Central memory CD8-positive, alpha-beta T cell (primary cell): ENCODE results near the gene MEG3.

Source experiments
- ATAC-seq: fragments of 150-1000 bp; cut with Tn5 transposase; replicated peaks from 2 replicates; pipeline ENCODE4 v1.10.0; 2022; ENCODE audit warnings: mild to moderate bottlenecking, moderate FRiP score, moderate number of reproducible peaks; ENCODE audit not compliant: poor library complexity, severe bottlenecking; ENCODE audit errors: extremely low read depth
- DNase-seq, 2 donors: peaks; one replicate each; pipeline ENCODE4 v3.0.0; 2021; ENCODE audit warnings: low spot score in 2 of 2
- H3K27ac Mint-ChIP-seq: one replicate; pipeline ENCODE4 v1.8.0; 2022; ENCODE audit warnings: low read depth, mild to moderate bottlenecking, moderate library complexity, mixed read lengths
- H3K27me3 Mint-ChIP-seq: one replicate; pipeline ENCODE4 v1.8.0; 2022; ENCODE audit warnings: mixed read lengths
- H3K36me3 Mint-ChIP-seq: one replicate; pipeline ENCODE4 v1.8.0; 2022; ENCODE audit warnings: mild to moderate bottlenecking, moderate library complexity, mixed read lengths; ENCODE audit not compliant: insufficient read depth
- H3K4me1 Mint-ChIP-seq: one replicate; pipeline ENCODE4 v1.8.0; 2022; ENCODE audit warnings: mixed read lengths
- H3K4me3 Mint-ChIP-seq: one replicate; pipeline ENCODE4 v1.8.0; 2022; ENCODE audit warnings: mild to moderate bottlenecking, moderate library complexity, mixed read lengths
- H3K9me3 Mint-ChIP-seq: one replicate; pipeline ENCODE4 v1.8.0; 2022; ENCODE audit warnings: mixed read lengths

MEG3 gene

DNA sequence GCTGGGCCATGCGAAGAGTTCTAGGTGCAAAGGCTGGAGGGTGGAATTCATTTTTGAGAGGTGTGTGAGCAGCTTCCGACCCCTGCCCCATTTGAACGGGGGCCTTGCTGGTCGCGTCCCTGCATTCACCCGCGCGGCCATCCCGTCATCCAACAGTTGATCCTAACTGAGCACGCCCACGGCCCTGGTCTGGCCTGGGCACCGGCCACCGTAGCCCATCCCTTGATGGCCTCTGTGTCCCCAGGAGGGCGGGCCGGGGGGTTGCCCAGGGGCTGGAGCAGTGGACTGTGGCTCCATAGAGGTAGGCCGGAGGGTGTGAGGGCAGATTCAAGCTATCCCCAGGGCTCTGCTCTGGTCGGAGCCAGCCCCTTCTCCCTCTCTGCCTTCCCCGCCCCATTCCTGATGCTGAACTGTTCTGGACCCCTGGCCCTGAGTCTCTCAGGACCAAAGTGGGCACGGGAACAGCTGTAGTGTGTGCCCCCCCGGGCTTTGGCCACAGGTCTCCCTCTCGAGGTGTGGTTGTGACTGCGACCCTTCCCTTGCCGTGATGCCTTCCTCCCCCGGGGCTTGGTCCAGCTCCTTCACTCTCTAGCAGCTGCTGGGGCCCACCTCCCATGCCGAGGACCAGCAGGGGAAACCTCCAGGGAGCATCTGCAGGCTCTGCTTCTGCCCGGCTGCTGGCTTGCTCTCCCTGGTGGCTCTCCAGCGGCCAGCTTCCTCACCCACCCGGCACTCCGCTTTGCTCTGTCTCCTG lies 9.1 kb downstream of the MEG3 start:
- H3K27ac Mint-ChIP-seq: no peak overlapping the region
- no peaks in the 10 kb centered on the region for H3K4me1 Mint-ChIP-seq
- no peak overlapping the region for H3K4me3 Mint-ChIP-seq
- ATAC-seq: no peak
- H3K36me3 Mint-ChIP-seq: no peaks in the 10 kb centered on the region
- H3K27me3 Mint-ChIP-seq: peaks cover 83% of the 10 kb centered on the region
- no peaks in the 10 kb centered on the region for H3K9me3 Mint-ChIP-seq
- DNase-seq: no peak

DNA sequence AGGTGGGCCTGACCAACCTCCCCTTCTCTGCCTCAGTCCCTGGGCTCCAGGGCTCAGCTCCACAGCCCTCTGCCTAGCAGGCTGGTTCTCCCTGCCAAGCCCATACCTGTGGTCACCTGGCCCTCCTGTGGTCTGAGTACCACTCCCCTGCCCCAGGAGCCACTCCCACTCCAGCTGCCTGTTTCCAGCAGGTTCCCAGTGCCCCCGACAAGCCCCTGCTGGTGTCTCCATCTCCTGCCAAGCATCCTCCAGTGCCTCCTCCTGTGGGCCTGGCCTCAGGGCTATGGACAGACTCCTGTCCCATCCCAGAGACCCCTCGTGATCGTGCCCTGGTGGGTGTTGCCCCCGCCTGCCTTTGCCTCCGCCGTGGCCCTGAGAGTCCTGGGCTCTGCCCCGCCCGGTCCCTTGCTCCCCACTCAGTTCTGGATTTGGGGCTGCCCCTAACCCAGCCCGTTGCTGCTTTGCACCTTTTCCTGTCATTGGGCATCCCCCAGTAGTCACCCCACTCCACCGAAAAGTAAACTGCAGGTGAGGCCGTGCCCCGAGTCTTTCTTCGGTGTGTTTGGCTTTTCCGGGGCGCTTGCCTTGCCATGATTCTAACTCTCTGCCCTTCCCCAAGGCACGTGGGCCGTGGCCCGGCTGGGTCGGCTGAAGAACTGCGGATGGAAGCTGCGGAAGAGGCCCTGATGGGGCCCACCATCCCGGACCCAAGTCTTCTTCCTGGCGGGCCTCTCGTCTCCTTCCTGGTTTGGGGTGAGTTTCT lies 9.8 kb downstream of the MEG3 start:
- Mint-ChIP-seq H3K36me3 (no peaks in the 10 kb centered on the region), H3K27me3 (peaks cover 81% of the 10 kb centered on the region), H3K9me3 (no peaks in the 10 kb centered on the region), H3K27ac (no peak overlapping the region), H3K4me3 (no peak overlapping the region), H3K4me1 (no peaks in the 10 kb centered on the region)
- no peak for DNase-seq
- ATAC-seq: no peak

DNA sequence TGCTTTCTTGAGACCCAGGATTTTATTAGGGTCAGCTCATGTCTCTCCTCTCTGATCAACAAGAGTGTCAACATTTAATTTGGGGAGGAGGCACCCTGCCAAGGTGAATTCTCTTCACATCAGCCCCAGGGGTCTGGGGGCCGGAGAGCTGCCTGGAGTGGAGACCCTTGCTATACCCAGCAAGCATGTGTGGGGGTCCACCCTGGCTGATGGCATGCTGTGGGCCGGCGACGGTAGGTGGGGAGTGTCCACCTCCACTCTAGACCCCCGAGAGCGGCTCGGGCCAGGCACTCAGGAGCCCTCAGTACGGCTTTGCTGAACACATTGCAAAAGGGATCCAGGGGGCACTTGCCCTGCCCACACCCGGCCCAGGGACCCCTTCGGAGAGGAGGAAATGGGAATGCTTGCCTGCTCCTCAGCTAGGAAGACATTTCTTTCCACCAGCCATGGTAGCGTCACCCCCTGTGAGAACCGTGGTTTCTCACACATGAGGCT lies 10.4 kb downstream of the MEG3 start:
- DNase-seq: no peak
- Mint-ChIP-seq H3K27me3 (peaks cover 76% of the 10 kb centered on the region), H3K27ac (no peak overlapping the region), H3K4me1 (no peaks in the 10 kb centered on the region), H3K36me3 (no peaks in the 10 kb centered on the region), H3K9me3 (no peaks in the 10 kb centered on the region), H3K4me3 (no peak overlapping the region)
- ATAC-seq: no peak

DNA sequence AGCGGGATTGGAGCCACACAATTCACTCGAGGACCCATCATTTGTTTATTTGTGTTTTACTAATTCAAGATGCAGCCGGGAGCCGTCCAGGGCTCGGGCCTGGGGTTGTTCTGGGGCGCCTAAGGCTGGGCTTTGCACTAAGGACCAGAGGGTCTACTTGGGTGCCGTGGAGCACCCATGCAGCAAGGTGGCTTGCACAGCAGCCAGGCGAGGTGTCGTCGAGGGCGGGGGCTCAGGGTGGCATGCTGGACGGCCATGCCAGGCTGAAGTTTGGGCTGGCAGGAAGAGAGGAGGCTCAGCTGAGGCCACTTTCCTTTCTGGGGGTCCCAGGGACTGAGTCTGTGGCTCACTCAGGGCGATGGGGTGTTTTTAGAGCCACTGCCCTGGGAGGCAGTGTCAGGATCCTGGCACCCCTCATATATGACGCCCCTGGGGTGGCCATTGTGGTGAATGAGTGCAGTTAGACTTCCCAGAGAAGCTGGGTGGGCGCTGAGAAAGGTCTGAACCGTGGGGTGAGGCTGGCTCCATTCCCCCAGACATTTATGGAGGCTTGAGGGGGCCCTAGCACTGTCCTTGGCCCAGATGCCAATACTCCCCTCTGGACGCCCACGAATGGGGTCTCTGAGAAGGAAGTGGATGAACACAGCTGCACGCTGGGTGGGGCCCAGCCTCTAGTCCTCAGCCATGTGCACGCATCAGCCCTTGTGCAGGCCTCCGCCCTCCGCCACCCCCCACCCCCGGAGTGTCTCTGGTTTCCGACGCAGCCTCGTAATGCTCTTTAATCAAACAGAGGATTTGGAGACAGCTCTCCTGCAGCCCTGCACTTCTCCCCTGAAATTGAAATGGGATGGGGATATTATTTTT lies 11.3 kb downstream of the MEG3 start:
- peaks cover 68% of the 10 kb centered on the region for H3K27me3 Mint-ChIP-seq
- ATAC-seq (no peak), DNase-seq (no peak)
- H3K27ac Mint-ChIP-seq: no peak overlapping the region
- no peak overlapping the region for H3K4me3 Mint-ChIP-seq
- no peaks in the 10 kb centered on the region for H3K9me3 Mint-ChIP-seq
- H3K36me3 Mint-ChIP-seq: no peaks in the 10 kb centered on the region
- no peaks in the 10 kb centered on the region for H3K4me1 Mint-ChIP-seq

DNA sequence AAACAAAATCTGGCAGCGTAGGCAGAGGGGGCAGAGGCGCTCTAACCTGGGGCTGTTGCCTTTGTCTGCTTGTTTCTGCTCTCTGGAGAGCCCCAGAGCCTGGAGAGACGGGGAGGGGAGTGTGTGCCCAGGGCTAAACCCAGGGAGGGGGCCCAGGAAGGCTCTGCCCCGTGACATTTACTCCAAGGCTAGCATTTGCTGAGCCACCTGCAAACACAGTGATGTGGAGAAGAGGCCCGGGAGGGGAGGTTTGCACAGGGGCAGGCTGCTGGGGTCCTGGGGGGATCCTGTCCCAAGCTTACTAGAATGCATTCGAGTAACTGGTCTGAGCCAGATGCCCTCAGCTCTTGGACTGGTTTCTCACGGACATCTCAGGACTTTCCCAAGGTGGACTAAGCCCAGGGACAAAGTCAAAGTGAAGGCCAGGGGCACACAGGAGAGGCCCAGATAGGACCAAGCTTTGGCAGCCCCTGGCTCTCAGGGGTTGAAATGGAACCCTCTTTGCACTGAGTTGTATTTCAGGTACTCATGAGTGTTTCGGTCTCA lies 12.0 kb downstream of the MEG3 start:
- no peaks in the 10 kb centered on the region for H3K36me3 Mint-ChIP-seq
- ATAC-seq: no peak
- H3K27ac Mint-ChIP-seq: no peak overlapping the region

DNA sequence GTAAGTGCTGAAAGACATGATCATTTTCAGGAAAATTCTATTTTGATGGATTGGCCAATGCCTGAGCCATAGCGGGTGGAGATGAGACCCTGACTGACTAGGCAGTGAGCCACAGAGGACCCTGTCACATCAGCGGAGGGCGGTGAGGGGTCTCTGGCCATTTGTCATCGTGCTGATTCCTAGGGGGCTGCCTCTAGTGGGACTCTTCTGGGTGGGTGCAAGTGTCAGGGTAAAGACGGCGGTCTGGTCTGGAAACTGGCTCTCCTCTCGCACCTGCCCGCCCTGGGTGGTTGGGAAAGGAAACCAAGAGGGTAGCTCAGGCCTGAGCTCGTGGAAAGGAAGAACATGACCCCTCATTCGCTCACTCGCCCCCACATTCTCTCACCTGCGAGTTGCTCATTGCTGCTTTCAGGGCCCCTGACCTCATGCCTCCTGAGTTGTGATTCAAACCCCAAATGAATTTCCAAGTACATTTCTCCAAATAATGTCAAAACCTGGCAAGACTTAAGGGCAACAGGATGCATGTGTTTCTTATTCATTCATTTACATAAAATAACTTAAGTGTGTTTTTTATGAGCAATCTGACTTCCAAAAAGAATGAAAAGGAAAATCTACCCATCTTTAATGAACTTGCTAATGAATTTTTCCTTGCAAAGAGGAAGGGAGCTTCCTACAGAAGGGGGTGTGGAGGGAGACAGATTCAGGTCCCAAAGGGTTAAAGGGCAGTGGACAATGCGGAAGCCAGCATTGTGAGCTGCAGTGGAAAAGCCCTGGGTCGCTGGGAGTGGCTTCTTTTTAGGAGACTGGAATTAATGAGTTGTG lies 12.8 kb downstream of the MEG3 start:
- ATAC-seq (no peak), DNase-seq (no peak)
- Mint-ChIP-seq H3K4me1 (no peaks in the 10 kb centered on the region), H3K27me3 (peaks cover 54% of the 10 kb centered on the region), H3K36me3 (no peaks in the 10 kb centered on the region), H3K27ac (no peak overlapping the region), H3K4me3 (no peak overlapping the region), H3K9me3 (no peaks in the 10 kb centered on the region)

More for the DNA sequence above, 12.0 kb downstream of the MEG3 start:
- DNase-seq: no peak
- Mint-ChIP-seq H3K4me3 (no peak overlapping the region), H3K4me1 (no peaks in the 10 kb centered on the region), H3K9me3 (no peaks in the 10 kb centered on the region), H3K27me3 (peaks cover 62% of the 10 kb centered on the region)

DNA sequence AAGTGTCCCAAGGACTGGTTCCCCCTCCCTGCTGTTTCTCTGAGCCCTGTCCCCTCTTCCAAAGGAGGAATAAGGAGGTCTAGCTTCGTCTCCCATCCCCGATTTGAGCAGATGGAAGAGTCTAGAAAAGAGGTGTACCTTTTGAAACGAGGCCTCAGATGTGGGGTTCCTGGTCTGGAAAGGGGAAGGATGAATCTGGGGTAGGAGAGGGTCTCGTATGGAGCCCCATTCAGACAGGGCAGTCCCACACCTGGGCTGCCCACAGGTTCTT lies 13.3 kb downstream of the MEG3 start:
- Mint-ChIP-seq H3K4me1 (no peaks in the 10 kb centered on the region), H3K27me3 (peaks cover 48% of the 10 kb centered on the region), H3K4me3 (no peak overlapping the region), H3K27ac (no peak overlapping the region), H3K9me3 (no peaks in the 10 kb centered on the region), H3K36me3 (no peaks in the 10 kb centered on the region)
- DNase-seq (no peak), ATAC-seq (no peak)

DNA sequence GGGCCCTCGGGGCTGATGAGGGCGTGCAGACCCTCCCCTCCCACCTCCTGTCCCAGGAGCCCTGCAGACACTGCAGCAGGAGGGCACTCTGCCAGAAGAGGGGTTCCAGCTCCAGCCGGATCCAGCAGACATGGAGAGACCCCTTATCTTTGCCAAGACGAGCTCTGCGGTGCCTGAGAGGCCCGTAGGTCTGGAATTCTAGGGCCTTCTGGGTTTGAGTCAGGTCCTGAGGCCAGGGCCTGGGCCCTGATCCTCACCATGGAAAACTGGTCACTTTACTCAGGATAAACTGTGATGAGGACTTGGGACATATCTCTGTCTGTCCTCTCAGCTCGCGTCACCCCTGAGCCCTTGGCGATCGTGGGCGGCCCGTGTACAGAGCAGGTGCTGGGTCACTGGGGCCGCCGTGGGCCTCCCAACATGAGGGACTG lies 13.8 kb downstream of the MEG3 start:
- Mint-ChIP-seq H3K9me3 (no peaks in the 10 kb centered on the region), H3K36me3 (no peaks in the 10 kb centered on the region), H3K27ac (no peak overlapping the region), H3K27me3 (peaks cover 44% of the 10 kb centered on the region), H3K4me1 (no peaks in the 10 kb centered on the region), H3K4me3 (no peak overlapping the region)
- no peak for DNase-seq
- no peak for ATAC-seq

DNA sequence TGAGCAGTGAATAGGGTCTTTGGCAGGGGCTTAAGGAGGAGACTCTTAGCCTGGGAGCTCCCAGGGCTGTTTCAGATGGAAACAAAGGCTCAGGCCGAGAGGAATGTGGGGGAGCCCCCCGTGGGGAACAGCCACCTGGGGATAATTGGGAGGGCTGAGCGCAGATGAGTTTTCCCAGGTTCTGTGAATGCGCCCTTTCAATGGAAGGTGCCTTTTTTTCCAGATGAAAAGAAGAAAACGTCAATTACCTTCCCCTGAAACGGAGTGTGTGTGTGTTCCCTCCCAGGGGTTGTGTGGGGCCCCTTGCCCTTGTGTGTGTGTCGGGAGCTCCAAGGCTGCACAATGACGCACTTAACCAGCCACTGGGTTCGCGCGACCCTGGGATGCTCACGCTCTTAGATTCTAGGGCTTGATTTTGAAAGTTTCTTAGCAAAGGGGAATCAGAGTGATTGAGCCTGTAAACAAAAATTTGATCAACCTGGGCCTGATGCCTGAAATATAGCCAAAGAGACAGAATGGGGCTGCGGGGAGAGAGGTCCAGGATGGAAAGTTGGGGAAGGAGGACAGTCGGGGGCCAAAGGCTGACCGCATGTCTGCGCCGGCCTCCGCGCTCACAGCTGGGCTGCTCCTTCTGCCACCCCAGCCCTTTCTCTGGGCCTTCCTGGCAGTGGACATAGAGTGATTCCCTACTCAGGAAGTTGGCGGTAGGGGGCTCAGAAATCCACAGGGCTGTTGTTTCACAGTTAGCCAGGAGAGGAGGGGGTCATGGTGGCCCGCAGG lies 14.6 kb downstream of the MEG3 start:
- Mint-ChIP-seq H3K27ac (no peak overlapping the region), H3K9me3 (no peaks in the 10 kb centered on the region), H3K36me3 (no peaks in the 10 kb centered on the region), H3K27me3 (peaks cover 36% of the 10 kb centered on the region), H3K4me3 (no peak overlapping the region), H3K4me1 (no peaks in the 10 kb centered on the region)
- DNase-seq: no peak
- no peak for ATAC-seq

DNA sequence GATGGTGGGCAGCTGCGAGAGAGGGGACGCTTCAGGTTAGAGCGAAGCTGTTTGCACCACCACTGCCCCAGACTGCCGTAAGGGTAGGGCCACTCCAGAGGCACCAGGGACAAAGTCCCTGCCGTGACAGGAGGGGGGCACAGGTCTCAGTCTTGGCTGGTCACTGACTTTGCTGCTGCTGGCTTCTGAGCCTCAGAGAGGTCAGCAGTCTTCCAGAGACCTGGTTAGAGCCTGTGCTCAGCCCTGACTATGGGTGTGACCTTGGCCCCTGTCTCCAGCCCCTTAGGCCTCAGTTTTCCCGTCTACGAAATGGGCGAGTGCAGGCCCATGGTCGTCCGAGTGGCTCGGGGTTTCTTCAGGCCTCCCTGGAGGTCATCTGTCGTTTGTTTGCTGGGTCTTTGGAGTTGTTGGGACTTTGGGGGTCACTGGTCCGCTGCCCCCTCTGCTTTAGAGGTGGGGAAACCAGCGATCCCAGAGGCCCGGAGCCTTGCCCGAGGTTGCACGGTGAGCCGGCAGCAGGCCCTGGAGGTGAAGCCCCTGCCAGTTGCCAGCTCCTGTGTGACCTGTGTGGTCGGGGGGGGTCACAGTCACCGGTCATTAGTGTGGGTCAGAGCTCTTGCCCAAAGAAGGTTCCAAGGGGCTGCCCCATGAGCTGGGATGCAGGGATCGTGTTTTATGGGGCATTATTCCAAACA lies 15.3 kb downstream of the MEG3 start:
- Mint-ChIP-seq H3K27ac (no peak overlapping the region), H3K36me3 (no peaks in the 10 kb centered on the region), H3K4me1 (no peaks in the 10 kb centered on the region), H3K4me3 (no peak overlapping the region), H3K27me3 (peaks cover 28% of the 10 kb centered on the region), H3K9me3 (no peaks in the 10 kb centered on the region)
- DNase-seq (no peak), ATAC-seq (no peak)
